Panc1 (cell line): ENCODE results near the gene EBNA1BP2. TPM values are rescaled to one million over a fixed set of nuclear protein-coding genes. Genes with fewer than 3 reads are reported as not detected.

ENCODE experiments used
- ATAC-seq: fragments of 200-7000 bp; cut with Tn5 transposase; 2 replicates; pipeline ENCODE4 v1.9.1; 2020; ENCODE audit warnings: mild to moderate bottlenecking, moderate library complexity
- BruUV-seq: library from RNA; stranded (reverse); fragments of 400-500 nt; replicated peaks from 2 replicates; lab custom pipeline; 2021; lab: Mats Ljungman, UMichigan
- CTCF ChIA-PET: fragments of 300-600 bp; sonication (Branson Sonifier 250); formaldehyde crosslinking; loops from one replicate; lab custom pipeline; 2022; ENCODE audit warnings: antibody characterized with exemption; lab: Charles Lee
- POLR2A ChIA-PET: fragments of 300-600 bp; sonication (Branson Sonifier 250); formaldehyde crosslinking; loops from one replicate; lab custom pipeline; 2022; ENCODE audit warnings: antibody characterized with exemption; lab: Charles Lee
- DNase-seq: peaks from one replicate; pipeline ENCODE4 v3.0.0-alpha.2; 2010; ENCODE audit warnings: low read depth, low spot score
- H3K27ac ChIP-seq: 2 replicates; pipeline ENCODE4 v1.5.1; 2011; ENCODE audit warnings: mild to moderate bottlenecking, low read length, inconsistent platforms
- H3K27me3 ChIP-seq: fragments of 200-500 bp; sonication (Bioruptor generic); 2 replicates; pipeline ENCODE4 v1.6.0; 2014; ENCODE audit warnings: low read length, inconsistent platforms; ENCODE audit not compliant: control insufficient read depth, insufficient read depth
- H3K36me3 ChIP-seq: fragments of 200-500 bp; sonication (Bioruptor generic); 2 replicates; pipeline ENCODE4 v1.5.1; 2014; ENCODE audit warnings: inconsistent platforms, mild to moderate bottlenecking, low read length, moderate library complexity; ENCODE audit not compliant: control insufficient read depth, insufficient read depth
- H3K4me1 ChIP-seq: 2 replicates; pipeline ENCODE4 v1.5.1; 2011; ENCODE audit warnings: inconsistent platforms, mild to moderate bottlenecking, low read length, moderate library complexity; ENCODE audit not compliant: control insufficient read depth, insufficient read depth
- H3K4me3 ChIP-seq, 2 experiments: 2 replicates each; pipeline ENCODE4 v1.5.1; 2011 to 2012; ENCODE audit warnings: low read depth in 2 of 2, low read length in 2 of 2, mild to moderate bottlenecking in 2 of 2, inconsistent platforms in 1 of 2, moderate library complexity in 1 of 2
- H3K9me3 ChIP-seq: fragments of 200-500 bp; sonication (Bioruptor generic); 2 replicates; pipeline ENCODE4 v1.5.1; 2014; ENCODE audit warnings: low read depth, mild to moderate bottlenecking, inconsistent platforms, low read length, moderate library complexity; ENCODE audit not compliant: control insufficient read depth, insufficient read depth
- POLR2AphosphoS5 ChIP-seq: IDR thresholded peaks from 2 replicates; pipeline ENCODE4 v1.6.1; 2012; ENCODE audit warnings: mild to moderate bottlenecking, low read depth, low read length, moderate library complexity
- SIN3A ChIP-seq: IDR thresholded peaks from 2 replicates; pipeline ENCODE4 v1.6.1; 2012; ENCODE audit warnings: low read depth, mild to moderate bottlenecking, low read length, moderate library complexity, borderline replicate concordance; ENCODE audit not compliant: insufficient read depth
- TCF7L2 ChIP-seq: IDR thresholded peaks from 2 replicates; pipeline ENCODE4 v1.6.1; 2011; ENCODE audit warnings: mild to moderate bottlenecking, low read depth, low read length, inconsistent platforms
- in situ Hi-C: cut with HindIII; loops from 2 replicates; pipeline ENCODE4 v1.10.0; 2016; ENCODE audit warnings: low sequenced_read_pairs, low pct_unique_long_range_greater_than_20kb
- intact Hi-C: fragments of 100-400 bp; cut with micrococcal nuclease; formaldehyde crosslinking; loops from one replicate; pipeline ENCODE4 v1.10.0; 2022; ENCODE audit not compliant: unreplicated experiment
- total RNA-seq: library from RNA; stranded (reverse); gene quantifications from one replicate; pipeline ENCODE4 v1.2.1, GENCODE V29; 2021; ENCODE audit not compliant: unreplicated experiment
- TF ChIP-seq, protein P1 (sequence below): fragments of 450-650 bp; IDR thresholded peaks from 2 replicates; pipeline ENCODE4 v1.5.1; 2017; ENCODE audit warnings: mild to moderate bottlenecking
- TF ChIP-seq, protein P2 (sequence below), 2 experiments: IDR thresholded peaks; 2 replicates each; pipeline ENCODE4 v1.6.1; 2011 to 2012; ENCODE audit warnings: low read depth in 2 of 2, control low read depth in 1 of 2, low read length in 1 of 2, mild to moderate bottlenecking in 1 of 2, moderate library complexity in 1 of 2; ENCODE audit not compliant: insufficient read depth in 1 of 2

Gene EBNA1BP2
- total RNA-seq, 1 experiment from 2014 or later, result 144 TPM

DNA sequence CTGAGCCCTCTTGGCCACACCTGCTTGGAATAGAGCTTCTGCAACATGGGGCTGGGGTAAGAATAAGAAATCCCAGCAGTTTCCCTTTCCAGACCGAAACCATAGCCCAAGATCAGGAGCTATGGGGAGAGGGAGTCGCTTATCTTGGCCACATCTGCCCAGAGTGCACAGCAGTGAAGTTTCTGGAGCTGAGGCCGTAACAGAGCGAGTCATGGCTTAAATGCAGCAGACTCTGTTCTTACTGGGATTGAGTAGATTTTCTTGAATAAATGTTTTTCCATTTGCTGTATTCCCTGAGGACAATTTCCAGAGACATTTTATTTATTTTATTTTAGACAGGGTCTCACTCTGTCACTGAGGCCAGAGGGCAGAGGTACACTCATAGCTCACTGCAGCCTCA lies 33.6 kb upstream of the EBNA1BP2 start:
- ChIA-PET CTCF (no interaction called here), POLR2A (no interaction called here)
- H3K4me3 ChIP-seq, result no peak overlapping the region
- H3K36me3 ChIP-seq, result no peaks in the 10 kb centered on the region
- in situ Hi-C loops (no loop called here), intact Hi-C loops (no loop called here)
- ATAC-seq (no peak), DNase-seq (no peak)
- H3K27me3 ChIP-seq, result no peaks in the 10 kb centered on the region
- H3K4me1 ChIP-seq, result peaks cover 29% of the 10 kb centered on the region
- TF ChIP-seq SIN3A (no peak), TCF7L2 (no peak)
- no TSS peak for BruUV-seq
- peak overlapping the region; percentile 96 for H3K27ac ChIP-seq
- H3K9me3 ChIP-seq, result peaks cover 14% of the 10 kb centered on the region; the same call in 1 of the 2 replicates

- ChIA-PET POLR2A (no interaction called here), CTCF (no interaction called here)
- intact Hi-C loops, result no loop called here
- Histone ChIP-seq H3K9me3 (peaks cover 14% of the 10 kb centered on the region; the same call in 1 of the 2 replicates), H3K27me3 (no peaks in the 10 kb centered on the region), H3K4me3 (no peak overlapping the region), H3K27ac (peak overlapping the region; percentile 96), H3K4me1 (peaks cover 29% of the 10 kb centered on the region), H3K36me3 (no peaks in the 10 kb centered on the region)
- in situ Hi-C loops, result no loop called here
- no peak for ATAC-seq
- no peak for DNase-seq
- BruUV-seq, result no TSS peak
- TF ChIP-seq POLR2AphosphoS5 (no peak), SIN3A (no peak), TCF7L2 (no peak)
- TF ChIP-seq, protein P1, sequence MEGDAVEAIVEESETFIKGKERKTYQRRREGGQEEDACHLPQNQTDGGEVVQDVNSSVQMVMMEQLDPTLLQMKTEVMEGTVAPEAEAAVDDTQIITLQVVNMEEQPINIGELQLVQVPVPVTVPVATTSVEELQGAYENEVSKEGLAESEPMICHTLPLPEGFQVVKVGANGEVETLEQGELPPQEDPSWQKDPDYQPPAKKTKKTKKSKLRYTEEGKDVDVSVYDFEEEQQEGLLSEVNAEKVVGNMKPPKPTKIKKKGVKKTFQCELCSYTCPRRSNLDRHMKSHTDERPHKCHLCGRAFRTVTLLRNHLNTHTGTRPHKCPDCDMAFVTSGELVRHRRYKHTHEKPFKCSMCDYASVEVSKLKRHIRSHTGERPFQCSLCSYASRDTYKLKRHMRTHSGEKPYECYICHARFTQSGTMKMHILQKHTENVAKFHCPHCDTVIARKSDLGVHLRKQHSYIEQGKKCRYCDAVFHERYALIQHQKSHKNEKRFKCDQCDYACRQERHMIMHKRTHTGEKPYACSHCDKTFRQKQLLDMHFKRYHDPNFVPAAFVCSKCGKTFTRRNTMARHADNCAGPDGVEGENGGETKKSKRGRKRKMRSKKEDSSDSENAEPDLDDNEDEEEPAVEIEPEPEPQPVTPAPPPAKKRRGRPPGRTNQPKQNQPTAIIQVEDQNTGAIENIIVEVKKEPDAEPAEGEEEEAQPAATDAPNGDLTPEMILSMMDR, result no peak
- TF ChIP-seq, protein P2, sequence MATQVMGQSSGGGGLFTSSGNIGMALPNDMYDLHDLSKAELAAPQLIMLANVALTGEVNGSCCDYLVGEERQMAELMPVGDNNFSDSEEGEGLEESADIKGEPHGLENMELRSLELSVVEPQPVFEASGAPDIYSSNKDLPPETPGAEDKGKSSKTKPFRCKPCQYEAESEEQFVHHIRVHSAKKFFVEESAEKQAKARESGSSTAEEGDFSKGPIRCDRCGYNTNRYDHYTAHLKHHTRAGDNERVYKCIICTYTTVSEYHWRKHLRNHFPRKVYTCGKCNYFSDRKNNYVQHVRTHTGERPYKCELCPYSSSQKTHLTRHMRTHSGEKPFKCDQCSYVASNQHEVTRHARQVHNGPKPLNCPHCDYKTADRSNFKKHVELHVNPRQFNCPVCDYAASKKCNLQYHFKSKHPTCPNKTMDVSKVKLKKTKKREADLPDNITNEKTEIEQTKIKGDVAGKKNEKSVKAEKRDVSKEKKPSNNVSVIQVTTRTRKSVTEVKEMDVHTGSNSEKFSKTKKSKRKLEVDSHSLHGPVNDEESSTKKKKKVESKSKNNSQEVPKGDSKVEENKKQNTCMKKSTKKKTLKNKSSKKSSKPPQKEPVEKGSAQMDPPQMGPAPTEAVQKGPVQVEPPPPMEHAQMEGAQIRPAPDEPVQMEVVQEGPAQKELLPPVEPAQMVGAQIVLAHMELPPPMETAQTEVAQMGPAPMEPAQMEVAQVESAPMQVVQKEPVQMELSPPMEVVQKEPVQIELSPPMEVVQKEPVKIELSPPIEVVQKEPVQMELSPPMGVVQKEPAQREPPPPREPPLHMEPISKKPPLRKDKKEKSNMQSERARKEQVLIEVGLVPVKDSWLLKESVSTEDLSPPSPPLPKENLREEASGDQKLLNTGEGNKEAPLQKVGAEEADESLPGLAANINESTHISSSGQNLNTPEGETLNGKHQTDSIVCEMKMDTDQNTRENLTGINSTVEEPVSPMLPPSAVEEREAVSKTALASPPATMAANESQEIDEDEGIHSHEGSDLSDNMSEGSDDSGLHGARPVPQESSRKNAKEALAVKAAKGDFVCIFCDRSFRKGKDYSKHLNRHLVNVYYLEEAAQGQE (IDR thresholded peaks at IDR 0.05; ENCODE audit: insufficient read depth in 1 of 2, low read depth in 2 of 2, low read length in 1 of 2), result no peak
Measured at GRCh38 chr1:43204394-43204793, 32.3 kb upstream of the EBNA1BP2 start.

DNA sequence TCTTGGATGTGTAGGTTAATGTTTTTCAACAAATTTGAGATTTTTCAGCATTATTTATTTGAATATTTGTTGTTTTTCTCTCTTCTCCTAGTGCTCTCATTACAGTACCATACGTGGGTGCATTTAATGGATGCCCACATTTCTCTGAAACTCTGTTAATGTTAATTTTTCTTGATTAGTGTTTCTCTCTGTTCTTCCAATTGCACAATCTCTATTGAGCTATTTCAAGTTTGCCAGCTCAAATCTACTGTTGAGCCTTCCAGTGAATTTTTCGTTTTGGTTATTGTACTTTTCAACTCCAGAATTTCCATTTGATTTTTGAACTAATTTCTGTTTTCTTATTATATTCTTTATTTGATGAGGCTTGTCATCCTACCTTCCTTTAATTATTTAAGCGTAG lies 31.8 kb upstream of the EBNA1BP2 start:
- intact Hi-C loops (no loop called here), in situ Hi-C loops (no loop called here)
- ATAC-seq (no peak), DNase-seq (no peak)
- no peak overlapping the region for H3K4me3 ChIP-seq
- peaks cover 14% of the 10 kb centered on the region; the same call in 1 of the 2 replicates for H3K9me3 ChIP-seq
- no TSS peak for BruUV-seq
- peaks cover 29% of the 10 kb centered on the region for H3K4me1 ChIP-seq
- no peaks in the 10 kb centered on the region for H3K27me3 ChIP-seq
- no peak overlapping the region for H3K27ac ChIP-seq
- ChIA-PET CTCF (no interaction called here), POLR2A (no interaction called here)
- no peaks in the 10 kb centered on the region for H3K36me3 ChIP-seq
- no peak for TF ChIP-seq SIN3A
- TF ChIP-seq POLR2AphosphoS5, result no peak
- TF ChIP-seq, protein P2 (IDR thresholded peaks at IDR 0.05; ENCODE audit: insufficient read depth in 1 of 2, low read depth in 2 of 2, low read length in 1 of 2), result no peak
- TF ChIP-seq TCF7L2, result no peak
- TF ChIP-seq, protein P1, result no peak
